ENCODE data around the gene ZC3H14.

DNA sequence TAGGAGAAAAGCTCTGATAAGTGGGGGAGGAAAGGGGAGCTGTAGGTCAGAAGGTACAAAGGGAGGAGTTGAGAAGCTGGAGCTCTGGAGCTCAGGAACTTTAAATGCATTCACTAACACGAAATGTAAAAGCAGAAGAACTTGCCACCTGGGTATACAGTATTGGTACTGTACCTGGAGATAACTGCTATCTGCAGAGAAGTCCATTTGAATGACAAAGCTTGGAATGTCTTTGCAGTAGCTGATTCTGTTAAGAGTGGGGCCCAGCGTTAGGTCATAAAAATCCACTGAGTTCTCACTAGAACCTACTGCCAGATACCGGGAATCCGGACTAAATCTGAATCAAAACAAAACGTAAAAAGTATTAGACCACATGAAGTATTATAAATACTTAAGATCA is 55.6 kb downstream of the ZC3H14 start:
- no peak for TF ChIP-seq POLR2A (IDR thresholded peaks at IDR 0.05)
- TF ChIP-seq, protein P1, sequence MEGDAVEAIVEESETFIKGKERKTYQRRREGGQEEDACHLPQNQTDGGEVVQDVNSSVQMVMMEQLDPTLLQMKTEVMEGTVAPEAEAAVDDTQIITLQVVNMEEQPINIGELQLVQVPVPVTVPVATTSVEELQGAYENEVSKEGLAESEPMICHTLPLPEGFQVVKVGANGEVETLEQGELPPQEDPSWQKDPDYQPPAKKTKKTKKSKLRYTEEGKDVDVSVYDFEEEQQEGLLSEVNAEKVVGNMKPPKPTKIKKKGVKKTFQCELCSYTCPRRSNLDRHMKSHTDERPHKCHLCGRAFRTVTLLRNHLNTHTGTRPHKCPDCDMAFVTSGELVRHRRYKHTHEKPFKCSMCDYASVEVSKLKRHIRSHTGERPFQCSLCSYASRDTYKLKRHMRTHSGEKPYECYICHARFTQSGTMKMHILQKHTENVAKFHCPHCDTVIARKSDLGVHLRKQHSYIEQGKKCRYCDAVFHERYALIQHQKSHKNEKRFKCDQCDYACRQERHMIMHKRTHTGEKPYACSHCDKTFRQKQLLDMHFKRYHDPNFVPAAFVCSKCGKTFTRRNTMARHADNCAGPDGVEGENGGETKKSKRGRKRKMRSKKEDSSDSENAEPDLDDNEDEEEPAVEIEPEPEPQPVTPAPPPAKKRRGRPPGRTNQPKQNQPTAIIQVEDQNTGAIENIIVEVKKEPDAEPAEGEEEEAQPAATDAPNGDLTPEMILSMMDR (IDR thresholded peaks at IDR 0.05), result no peak

All from Peyer's patch (tissue), 4 donors.